CD14-positive monocyte (primary cell): Measurements from ENCODE around the gene SPINK13. TPM values are rescaled to one million over a fixed set of nuclear protein-coding genes. Genes with fewer than 3 reads are reported as not detected.

Source experiments
- DNase-seq, 3 donors: peaks; one replicate each; pipeline ENCODE4 v3.0.0-alpha.2; 2011 to 2022
- H2AFZ ChIP-seq: 2 replicates; pipeline ENCODE4 v1.6.0; 2012; ENCODE audit warnings: mild to moderate bottlenecking, low read depth, low read length, inconsistent platforms; ENCODE audit not compliant: insufficient read depth, poor library complexity, severe bottlenecking
- H3K27ac ChIP-seq, 2 donors: 1 replicate in 1 of 2; 2 replicates in 1 of 2; pipeline ENCODE4 v1.5.1; 2012 to 2013; ENCODE audit warnings: low read length in 2 of 2, control low read depth in 1 of 2, inconsistent platforms in 1 of 2, low read depth in 1 of 2, mild to moderate bottlenecking in 1 of 2
- H3K27me3 ChIP-seq, 2 donors: one replicate each; pipeline versions ENCODE4 v1.6.0 to v1.6.1; 2011 to 2013; ENCODE audit warnings: low read length in 2 of 2; ENCODE audit not compliant: control insufficient read depth in 2 of 2, insufficient read depth in 2 of 2
- H3K36me3 ChIP-seq, 2 donors: replicated peaks in 1 of 2; 1 replicate in 1 of 2; 2 replicates in 1 of 2; pipeline versions ENCODE4 v1.5.1 to v1.6.1; 2012 to 2013; ENCODE audit warnings: low read length in 2 of 2, control low read depth in 1 of 2, inconsistent platforms in 1 of 2, mild to moderate bottlenecking in 1 of 2; ENCODE audit not compliant: insufficient read depth in 2 of 2, control insufficient read depth in 1 of 2
- H3K4me1 ChIP-seq, 2 donors: 1 replicate in 1 of 2; 2 replicates in 1 of 2; pipeline versions ENCODE4 v1.5.1 to v1.6.1; 2012 to 2013; ENCODE audit warnings: low read length in 2 of 2, control low read depth in 1 of 2, inconsistent platforms in 1 of 2, mild to moderate bottlenecking in 1 of 2, moderate library complexity in 1 of 2; ENCODE audit not compliant: insufficient read depth in 2 of 2, control insufficient read depth in 1 of 2
- H3K4me2 ChIP-seq: replicated peaks from 2 replicates; pipeline ENCODE3; 2012; ENCODE audit warnings: low read length, moderate library complexity, mild to moderate bottlenecking; ENCODE audit not compliant: poor library complexity, severe bottlenecking; ENCODE audit errors: extremely low read depth
- H3K4me3 ChIP-seq, 3 experiments: fragments of 200-600 bp in 1 of 3; sonication (generic) in 1 of 3; replicated peaks in 1 of 3; 1 replicate in 2 of 3; 2 replicates in 1 of 3; pipeline ENCODE4 v1.5.1; 2011 to 2013; ENCODE audit warnings: low read length in 3 of 3, mild to moderate bottlenecking in 3 of 3, control low read depth in 2 of 3, low read depth in 2 of 3, inconsistent platforms in 1 of 3, moderate library complexity in 1 of 3
- H3K79me2 ChIP-seq: 2 replicates; pipeline ENCODE4 v1.6.0; 2012; ENCODE audit warnings: mild to moderate bottlenecking, control low read depth, inconsistent platforms, low read length, moderate library complexity; ENCODE audit not compliant: insufficient read depth
- H3K9ac ChIP-seq: 2 replicates; pipeline ENCODE4 v1.6.0; 2017; ENCODE audit warnings: low read length, mild to moderate bottlenecking; ENCODE audit not compliant: insufficient read depth, poor library complexity, severe bottlenecking
- H3K9me3 ChIP-seq, 2 donors: replicated peaks in 1 of 2; 1 replicate in 1 of 2; 2 replicates in 1 of 2; pipeline versions ENCODE4 v1.5.1 to v1.6.1; 2012 to 2013; ENCODE audit warnings: low read length in 2 of 2, control low read depth in 1 of 2; ENCODE audit not compliant: control insufficient read depth in 1 of 2, insufficient read depth in 1 of 2
- H4K20me1 ChIP-seq: 2 replicates; pipeline ENCODE4 v1.6.0; 2012; ENCODE audit warnings: mild to moderate bottlenecking, low read length, control low read depth, moderate library complexity; ENCODE audit not compliant: insufficient read depth
- H3K27ac Mint-ChIP-seq, 7 donors: one replicate each; pipeline ENCODE4 v1.8.0; 2020; ENCODE audit warnings: mild to moderate bottlenecking in 7 of 7, mixed read lengths in 7 of 7, moderate library complexity in 6 of 7, inconsistent platforms in 2 of 7
- H3K27me3 Mint-ChIP-seq, 3 donors: one replicate each; pipeline ENCODE4 v1.8.0; 2021 to 2022; ENCODE audit warnings: low read depth in 3 of 3, mild to moderate bottlenecking in 3 of 3, mixed read lengths in 3 of 3, moderate library complexity in 3 of 3, inconsistent platforms in 1 of 3
- H3K36me3 Mint-ChIP-seq, 2 donors: one replicate each; pipeline ENCODE4 v1.8.0; 2020; ENCODE audit warnings: mixed read lengths in 2 of 2, inconsistent platforms in 1 of 2, mild to moderate bottlenecking in 1 of 2
- H3K4me1 Mint-ChIP-seq: one replicate; pipeline ENCODE4 v1.8.0; 2020; ENCODE audit warnings: mild to moderate bottlenecking, mixed read lengths
- H3K4me3 Mint-ChIP-seq, 2 donors: one replicate each; pipeline ENCODE4 v1.8.0; 2020; ENCODE audit warnings: mild to moderate bottlenecking in 2 of 2, mixed read lengths in 2 of 2, moderate library complexity in 1 of 2
- H3K9me3 Mint-ChIP-seq, 7 donors: one replicate each; pipeline ENCODE4 v1.8.0; 2020 to 2022; ENCODE audit warnings: mixed read lengths in 7 of 7, mild to moderate bottlenecking in 6 of 7, moderate library complexity in 6 of 7, inconsistent platforms in 2 of 7
- WGBS: methylation state at CpG from one replicate; pipeline ENCODE4 v1.1.5; 2013; ENCODE audit warnings: missing lambda C conversion rate; ENCODE audit not compliant: insufficient coverage; 5-methylcytosine and 5-hydroxymethylcytosine counted together
- intact Hi-C, 2 donors: fragments of 100-400 bp; cut with micrococcal nuclease; formaldehyde crosslinking; loops; one replicate each; pipeline versions ENCODE4 v1.15.0 to v1.15.1; 2023
- polyA minus RNA-seq: library from RNA; depleted of rRNA, polyadenylated mRNA; stranded (reverse); fragments of >200 nt; gene quantifications from 2 replicates; pipeline ENCODE4 v1.2.3, GENCODE V29; 2012
- polyA plus RNA-seq, 3 donors: library from polyadenylated mRNA; depleted of rRNA in 1 of 3; unstranded in 2 of 3; stranded (reverse) in 1 of 3; fragments of 300-500 nt in 2 of 3; fragments of >200 nt in 1 of 3; fragmentation: Illumina TruSeq in 2 of 3; gene quantifications; 1 replicate in 2 of 3; 2 replicates in 1 of 3; pipeline ENCODE4 v1.2.3, GENCODE V29; 2012 to 2021
- total RNA-seq, 12 experiments: library from RNA in 1 of 12; stranded (reverse) in 1 of 12; fragments of 120-200 nt in 1 of 12; gene quantifications; one replicate each; pipeline ENCODE4 v1.2.4 and lab custom pipeline; 2013 to 2026; ENCODE audit warnings: mixed read lengths in 6 of 12, inconsistent platforms in 1 of 12
- TF ChIP-seq, protein P1 (sequence below): fragments of 200-600 bp; IDR thresholded peaks from one replicate; pipeline ENCODE4 v1.8.0; 2022; ENCODE audit warnings: antibody characterized with exemption, mild to moderate bottlenecking

Gene SPINK13, protein sequence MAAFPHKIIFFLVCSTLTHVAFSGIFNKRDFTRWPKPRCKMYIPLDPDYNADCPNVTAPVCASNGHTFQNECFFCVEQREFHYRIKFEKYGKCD
- 0.17 TPM for total RNA-seq (2013)
- polyA plus RNA-seq (not detected), polyA minus RNA-seq (not detected in 2 replicates), total RNA-seq (lab: John Stamatoyannopoulos, UW) (0 to 1.5 (median 0) reads per million in 11 experiments)

DNA sequence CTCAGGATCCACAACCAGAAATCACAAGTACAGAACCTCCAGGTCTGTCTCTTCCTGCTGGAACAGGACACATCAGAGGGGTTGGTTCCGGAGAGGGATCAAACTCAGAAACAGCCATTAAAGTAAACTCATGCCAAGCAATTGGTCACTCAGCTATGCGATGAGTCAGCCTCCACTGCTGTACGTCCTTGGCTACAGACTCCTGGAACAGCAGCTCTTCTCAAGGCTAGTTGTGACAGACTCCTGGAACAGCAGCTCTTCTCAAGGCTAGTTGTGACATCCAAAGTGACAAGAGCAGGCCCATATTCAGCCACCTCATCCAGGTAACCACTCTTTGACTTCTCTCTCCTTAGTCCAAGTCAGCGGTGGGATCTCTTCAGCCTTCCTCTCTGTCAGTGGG is at the start of gene SPINK13:
TSS of gene SPINK13 (plus strand) at position 229 of the 400 bp plus-strand sequence. CDS start 1,279 bp downstream, outside the sequence.
- no peak within 1 kb of the TSS for H3K9ac ChIP-seq
- H3K79me2 ChIP-seq, result no peaks in the 10 kb centered on the region
- no peak within 1 kb of the TSS for H3K4me3 Mint-ChIP-seq
- H3K27me3 Mint-ChIP-seq, result peaks cover 0 to 3% (median 2%) of the 10 kb centered on the region in 3 donors
- no peaks in the 10 kb centered on the region for H3K4me1 ChIP-seq
- no peaks in the 10 kb centered on the region for H3K36me3 Mint-ChIP-seq
- no peaks in the 10 kb centered on the region for H3K36me3 ChIP-seq
- intact Hi-C loops, result no loop called here
- WGBS, result 97% methylated on average over 3 of the region's 4 CpGs
- H3K4me3 ChIP-seq, result no peak within 1 kb of the TSS
- no peaks in the 10 kb centered on the region for H3K9me3 ChIP-seq
- TF ChIP-seq, protein P1, sequence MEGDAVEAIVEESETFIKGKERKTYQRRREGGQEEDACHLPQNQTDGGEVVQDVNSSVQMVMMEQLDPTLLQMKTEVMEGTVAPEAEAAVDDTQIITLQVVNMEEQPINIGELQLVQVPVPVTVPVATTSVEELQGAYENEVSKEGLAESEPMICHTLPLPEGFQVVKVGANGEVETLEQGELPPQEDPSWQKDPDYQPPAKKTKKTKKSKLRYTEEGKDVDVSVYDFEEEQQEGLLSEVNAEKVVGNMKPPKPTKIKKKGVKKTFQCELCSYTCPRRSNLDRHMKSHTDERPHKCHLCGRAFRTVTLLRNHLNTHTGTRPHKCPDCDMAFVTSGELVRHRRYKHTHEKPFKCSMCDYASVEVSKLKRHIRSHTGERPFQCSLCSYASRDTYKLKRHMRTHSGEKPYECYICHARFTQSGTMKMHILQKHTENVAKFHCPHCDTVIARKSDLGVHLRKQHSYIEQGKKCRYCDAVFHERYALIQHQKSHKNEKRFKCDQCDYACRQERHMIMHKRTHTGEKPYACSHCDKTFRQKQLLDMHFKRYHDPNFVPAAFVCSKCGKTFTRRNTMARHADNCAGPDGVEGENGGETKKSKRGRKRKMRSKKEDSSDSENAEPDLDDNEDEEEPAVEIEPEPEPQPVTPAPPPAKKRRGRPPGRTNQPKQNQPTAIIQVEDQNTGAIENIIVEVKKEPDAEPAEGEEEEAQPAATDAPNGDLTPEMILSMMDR, result no peak
- no peaks in the 10 kb centered on the region for H3K27me3 ChIP-seq
- peaks cover 0 to 4% (median 0%) of the 10 kb centered on the region in 7 donors for H3K9me3 Mint-ChIP-seq
- no peak within 1 kb of the TSS for H3K27ac ChIP-seq
- H3K27ac Mint-ChIP-seq, result peak within 1 kb of the TSS in 1 of 7 donors; percentile 38
- no peaks in the 10 kb centered on the region for H3K4me1 Mint-ChIP-seq
- H2AFZ ChIP-seq, result no peak within 1 kb of the TSS
- no peak within 1 kb of the TSS for H3K4me2 ChIP-seq
- no peaks in the 10 kb centered on the region for H4K20me1 ChIP-seq
- no peak for DNase-seq

DNA sequence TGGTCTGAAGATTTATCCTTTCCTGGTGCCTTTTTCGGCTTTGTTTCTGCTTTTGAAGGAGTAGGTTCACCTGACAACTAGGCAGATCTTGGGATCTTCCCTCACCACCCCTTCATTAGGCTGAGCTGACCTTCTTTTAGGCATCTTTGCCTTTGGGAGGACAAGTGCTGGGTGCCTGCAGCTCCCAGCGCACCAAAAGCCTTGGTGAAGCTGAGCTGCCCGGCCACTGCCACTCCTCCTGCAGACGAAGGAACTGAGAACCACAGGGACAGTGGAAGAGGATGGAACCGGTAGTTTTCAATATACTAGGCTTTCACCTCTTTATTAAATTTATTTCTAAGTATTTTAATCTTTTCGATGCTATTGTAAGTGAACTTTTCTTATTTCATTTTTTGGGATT is 47.1 kb upstream of the SPINK13 start:
- H3K27ac ChIP-seq, result no peak overlapping the region
- intact Hi-C loops, result no loop called here
- 83% methylated on average over 2 of the region's 6 CpGs for WGBS
- Mint-ChIP-seq H3K4me1 (no peaks in the 10 kb centered on the region), H3K36me3 (no peaks in the 10 kb centered on the region), H3K27ac (no peak overlapping the region), H3K27me3 (peaks cover 4 to 9% (median 5%) of the 10 kb centered on the region in 3 donors), H3K4me3 (no peak overlapping the region), H3K9me3 (peaks cover 0 to 3% (median 2%) of the 10 kb centered on the region in 7 donors)
- no peaks in the 10 kb centered on the region for H3K4me1 ChIP-seq
- H2AFZ ChIP-seq, result no peak overlapping the region
- H3K27me3 ChIP-seq, result peaks cover 2 to 5% of the 10 kb centered on the region in 2 donors
- no peak for DNase-seq
- H3K9ac ChIP-seq, result no peak overlapping the region
- H3K79me2 ChIP-seq, result no peaks in the 10 kb centered on the region
- H3K4me3 ChIP-seq, result no peak overlapping the region
- H3K9me3 ChIP-seq, result no peaks in the 10 kb centered on the region
- TF ChIP-seq, protein P1, result no peak
- no peaks in the 10 kb centered on the region for H3K36me3 ChIP-seq
- H3K4me2 ChIP-seq, result no peak overlapping the region
- H4K20me1 ChIP-seq, result no peaks in the 10 kb centered on the region
